Esophagus squamous epithelium (tissue), 5 donors: ENCODE data around the gene ADAMTS14. TPM values are rescaled to one million over a fixed set of nuclear protein-coding genes. Genes with fewer than 3 reads are reported as not detected.

Experiments used
- DNase-seq: peaks from one replicate; lab custom pipeline; 2025; lab: John Stamatoyannopoulos, UW
- H3K27ac ChIP-seq, 4 donors: fragments of 200-600 bp; sonication (generic); one replicate each; pipeline ENCODE4 v1.5.1; 2016 to 2019; ENCODE audit warnings: mild to moderate bottlenecking in 1 of 4
- H3K27me3 ChIP-seq, 4 donors: fragments of 200-600 bp; sonication (generic); 1 replicate in 3 of 4; 2 replicates in 1 of 4; pipeline versions ENCODE4 v1.5.1 to v1.6.0; 2017 to 2021; ENCODE audit warnings: antibody characterized with exemption in 1 of 4
- H3K36me3 ChIP-seq, 3 donors: fragments of 200-600 bp; sonication (generic); one replicate each; pipeline ENCODE4 v1.5.1; 2016 to 2019
- H3K4me1 ChIP-seq, 3 donors: fragments of 200-600 bp; sonication (generic); one replicate each; pipeline ENCODE4 v1.5.1; 2017 to 2019
- H3K4me3 ChIP-seq, 4 donors: fragments of 200-600 bp; sonication (generic); 1 replicate in 3 of 4; 2 replicates in 1 of 4; pipeline ENCODE4 v1.5.1; 2016 to 2019; ENCODE audit warnings: mild to moderate bottlenecking in 2 of 4, moderate library complexity in 1 of 4
- H3K9me3 ChIP-seq, 3 donors: fragments of 200-600 bp; sonication (generic); one replicate each; pipeline ENCODE4 v1.5.1; 2016 to 2019
- POLR2A ChIP-seq, 4 donors: fragments of 450-650 bp; IDR thresholded peaks; one replicate each; pipeline ENCODE4 v1.6.1; 2017; ENCODE audit warnings: antibody characterized with exemption in 4 of 4, mild to moderate bottlenecking in 4 of 4, moderate library complexity in 3 of 4
- WGBS, 2 donors: methylation state at CpG; one replicate each; pipeline ENCODE4 v1.1.5; 2018; 5-methylcytosine and 5-hydroxymethylcytosine counted together
- intact Hi-C: fragments of 100-400 bp; cut with DNase I; formaldehyde crosslinking; loops from one replicate; pipeline ENCODE4 v1.15.0; 2022
- total RNA-seq, 4 donors: library from RNA; depleted of rRNA; stranded (reverse); fragments of >200 nt; gene quantifications; one replicate each; pipeline ENCODE4 v1.1.0, GENCODE V29; 2016
- TF ChIP-seq, protein P1 (sequence below), 6 experiments: fragments of 450-650 bp in 4 of 6; fragments of 200-600 bp in 2 of 6; sonication (generic) in 2 of 6; IDR thresholded peaks; one replicate each; pipeline ENCODE4 v1.5.1; 2016 to 2019; ENCODE audit warnings: antibody characterized with exemption in 6 of 6, mild to moderate bottlenecking in 4 of 6, moderate library complexity in 4 of 6
- donor health status: DM: yes; HTN: yes; CAD: no.

The ADAMTS14 gene
- total RNA-seq, 4 donors from 2014 or later, result 0.23 to 0.75 (median 0.38) TPM; not detected in 1

DNA sequence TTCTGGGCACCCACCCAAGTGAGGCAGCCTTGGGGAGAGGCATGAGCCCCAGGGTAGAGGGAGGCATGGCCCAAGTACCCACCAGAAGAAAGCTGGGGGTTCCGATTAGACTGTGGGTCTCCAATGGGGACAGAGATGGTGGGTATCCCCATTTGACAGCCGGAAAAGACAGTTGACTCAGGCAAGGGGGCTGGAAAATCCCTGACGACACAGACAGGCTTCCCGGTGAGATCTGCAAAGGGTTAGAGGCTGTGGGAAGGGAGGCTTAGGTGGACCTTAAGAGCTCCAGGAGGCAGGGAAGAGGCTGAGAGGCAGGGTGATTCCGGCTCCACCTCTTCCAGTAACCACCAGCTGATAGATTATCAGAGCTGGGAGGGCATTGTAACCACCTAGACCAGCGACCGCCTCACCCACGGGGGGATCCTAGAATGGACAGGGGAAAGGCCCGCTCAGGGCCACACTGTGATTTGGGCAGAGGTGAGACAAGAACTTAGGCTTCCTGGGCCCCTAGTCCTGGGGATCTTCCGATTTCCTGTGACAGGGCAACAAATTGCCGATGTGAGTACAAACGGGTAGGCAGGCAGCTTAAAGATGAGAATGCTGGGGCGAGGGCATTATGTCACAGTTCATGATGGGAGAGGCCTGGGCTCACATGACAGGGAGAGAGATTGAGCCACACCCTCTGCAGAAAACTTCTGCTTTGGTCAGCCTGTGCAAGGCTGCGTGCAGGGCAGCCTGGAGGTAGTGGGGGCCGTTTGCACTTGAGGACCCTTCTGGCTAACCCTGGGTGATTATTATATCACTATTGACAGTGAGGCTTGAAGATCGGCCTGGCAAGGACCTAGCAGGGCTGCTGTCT lies 107.4 kb downstream of the ADAMTS14 start:
- H3K36me3 ChIP-seq, result no peaks in the 10 kb centered on the region
- peaks cover 2 to 32% (median 7%) of the 10 kb centered on the region in 3 donors for H3K4me1 ChIP-seq
- no peak overlapping the region for H3K27ac ChIP-seq
- TF ChIP-seq POLR2A (IDR thresholded peaks at IDR 0.05), result no peak
- TF ChIP-seq, protein P1, sequence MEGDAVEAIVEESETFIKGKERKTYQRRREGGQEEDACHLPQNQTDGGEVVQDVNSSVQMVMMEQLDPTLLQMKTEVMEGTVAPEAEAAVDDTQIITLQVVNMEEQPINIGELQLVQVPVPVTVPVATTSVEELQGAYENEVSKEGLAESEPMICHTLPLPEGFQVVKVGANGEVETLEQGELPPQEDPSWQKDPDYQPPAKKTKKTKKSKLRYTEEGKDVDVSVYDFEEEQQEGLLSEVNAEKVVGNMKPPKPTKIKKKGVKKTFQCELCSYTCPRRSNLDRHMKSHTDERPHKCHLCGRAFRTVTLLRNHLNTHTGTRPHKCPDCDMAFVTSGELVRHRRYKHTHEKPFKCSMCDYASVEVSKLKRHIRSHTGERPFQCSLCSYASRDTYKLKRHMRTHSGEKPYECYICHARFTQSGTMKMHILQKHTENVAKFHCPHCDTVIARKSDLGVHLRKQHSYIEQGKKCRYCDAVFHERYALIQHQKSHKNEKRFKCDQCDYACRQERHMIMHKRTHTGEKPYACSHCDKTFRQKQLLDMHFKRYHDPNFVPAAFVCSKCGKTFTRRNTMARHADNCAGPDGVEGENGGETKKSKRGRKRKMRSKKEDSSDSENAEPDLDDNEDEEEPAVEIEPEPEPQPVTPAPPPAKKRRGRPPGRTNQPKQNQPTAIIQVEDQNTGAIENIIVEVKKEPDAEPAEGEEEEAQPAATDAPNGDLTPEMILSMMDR (IDR thresholded peaks at IDR 0.05), result no peak
- H3K4me3 ChIP-seq, result no peak overlapping the region
- intact Hi-C loops, result no loop called here
- WGBS, 2 donors, result 73 to 79% methylated on average over 13 to 16 of the region's 16 CpGs
- peaks cover 0 to 5% (median 0%) of the 10 kb centered on the region in 4 donors for H3K27me3 ChIP-seq
- no peak for DNase-seq
- no peaks in the 10 kb centered on the region for H3K9me3 ChIP-seq

DNA sequence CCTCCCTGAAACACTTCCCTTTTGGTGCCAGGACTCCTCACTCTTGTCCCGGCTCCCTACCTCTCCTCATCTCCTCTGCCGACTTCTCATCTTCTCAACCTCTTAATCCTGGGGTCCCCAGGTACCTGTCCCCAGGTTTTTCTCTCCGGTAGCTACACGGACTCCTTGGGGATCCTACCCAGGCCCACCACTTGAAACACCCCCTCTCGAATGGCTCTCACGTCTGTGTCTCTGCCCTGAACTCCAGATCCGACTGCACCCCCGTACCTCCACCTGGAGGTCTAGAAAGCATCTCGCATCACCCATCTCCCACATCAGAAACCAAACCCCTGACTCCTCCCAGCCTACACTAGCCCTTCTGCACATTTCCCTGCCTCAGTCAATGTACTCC lies 108.1 kb downstream of the ADAMTS14 start:
- no peak for DNase-seq

DNA sequence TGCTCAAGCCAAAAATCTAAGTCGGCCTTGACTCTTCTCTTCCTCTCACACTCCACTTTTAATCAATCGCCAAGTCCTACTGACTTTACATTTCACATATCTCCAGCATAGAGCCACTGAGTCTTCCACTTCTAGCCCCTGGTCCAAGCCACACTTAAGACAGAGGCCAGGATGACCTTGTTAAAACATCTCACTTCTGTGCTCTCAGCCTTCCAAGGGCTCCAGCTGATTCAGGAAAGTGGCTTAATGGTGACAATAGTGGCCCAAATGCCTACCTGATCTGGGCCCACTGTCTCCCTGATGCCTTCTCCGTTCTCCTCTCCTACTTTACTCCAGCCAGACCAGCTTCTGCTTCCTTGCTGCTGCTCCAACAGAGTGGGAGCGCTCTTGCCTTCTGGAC lies 108.5 kb downstream of the ADAMTS14 start:
- Histone ChIP-seq H3K36me3 (no peaks in the 10 kb centered on the region), H3K27ac (no peak overlapping the region), H3K9me3 (no peaks in the 10 kb centered on the region), H3K27me3 (peaks cover 0 to 5% (median 0%) of the 10 kb centered on the region in 4 donors), H3K4me1 (peaks cover 0 to 21% (median 2%) of the 10 kb centered on the region in 3 donors), H3K4me3 (no peak overlapping the region)
- no peak for DNase-seq
- TF ChIP-seq, protein P1 (IDR thresholded peaks at IDR 0.05), result no peak
- no peak for TF ChIP-seq POLR2A (IDR thresholded peaks at IDR 0.05)
- intact Hi-C loops, result no loop called here
- WGBS, 2 donors, result 88 to 100% methylated on average over 4 of the region's 4 CpGs

More for the DNA sequence above, 108.1 kb downstream of the ADAMTS14 start:
- peaks cover 1 to 25% (median 2%) of the 10 kb centered on the region in 3 donors for H3K4me1 ChIP-seq
- TF ChIP-seq, protein P1 (IDR thresholded peaks at IDR 0.05), result no peak
- no peak for TF ChIP-seq POLR2A (IDR thresholded peaks at IDR 0.05)
- no peaks in the 10 kb centered on the region for H3K9me3 ChIP-seq
- WGBS, 2 donors, result 88 to 98% methylated on average over 9 of the region's 9 CpGs
- no peak overlapping the region for H3K4me3 ChIP-seq
- H3K27ac ChIP-seq, result no peak overlapping the region
- H3K27me3 ChIP-seq, result peaks cover 0 to 5% (median 0%) of the 10 kb centered on the region in 4 donors
- intact Hi-C loops, result no loop called here
- H3K36me3 ChIP-seq, result no peaks in the 10 kb centered on the region

DNA sequence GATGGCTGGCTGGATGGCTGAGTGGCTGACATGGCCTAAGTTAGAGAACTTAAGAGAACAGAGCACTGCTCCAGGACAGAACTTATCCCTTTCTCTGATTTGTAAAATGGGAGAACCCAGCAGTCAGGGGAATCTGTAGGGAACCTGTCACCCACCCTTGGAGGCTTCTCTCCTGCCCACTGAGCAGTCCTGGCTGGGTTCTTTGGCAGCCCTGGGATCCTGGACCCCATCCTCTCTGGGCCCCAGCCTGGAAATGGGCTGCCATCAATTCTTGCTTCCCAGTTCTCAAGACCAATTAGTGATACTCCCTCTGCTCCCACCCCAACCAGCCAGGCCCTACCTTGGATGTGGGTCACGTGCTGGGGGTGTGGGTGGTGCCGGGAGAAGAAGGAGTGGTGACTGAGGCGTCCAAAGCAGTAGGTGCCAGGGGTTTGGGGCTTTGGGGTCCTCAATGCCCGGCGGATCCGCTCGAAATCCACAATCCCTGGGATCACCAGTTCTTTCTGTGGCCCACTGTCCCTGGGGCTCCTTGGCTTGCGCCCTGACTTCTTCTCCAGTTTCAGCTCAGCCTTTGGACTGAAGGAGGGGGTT lies 109.2 kb downstream of the ADAMTS14 start:
- H3K4me1 ChIP-seq, result peaks cover 0 to 22% (median 2%) of the 10 kb centered on the region in 3 donors
- no peak for DNase-seq
- no peak overlapping the region for H3K27ac ChIP-seq
- no peaks in the 10 kb centered on the region for H3K36me3 ChIP-seq
- 70% methylated on average over 2 of the region's 8 CpGs; no CpG with 5 or more reads in 1 of the 2 donors for WGBS, 2 donors
- no peak overlapping the region for H3K4me3 ChIP-seq
- peaks cover 0 to 5% (median 0%) of the 10 kb centered on the region in 4 donors for H3K27me3 ChIP-seq
- intact Hi-C loops, result no loop called here
- no peak for TF ChIP-seq POLR2A (IDR thresholded peaks at IDR 0.05)
- TF ChIP-seq, protein P1 (IDR thresholded peaks at IDR 0.05), result no peak
- H3K9me3 ChIP-seq, result no peaks in the 10 kb centered on the region
